Superior temporal gyrus (tissue), 1 donor: ENCODE results near the gene TSPEAR.

Experiments used
- DNase-seq: peaks from one replicate; pipeline ENCODE4 v3.0.0-alpha.2; 2016; ENCODE audit errors: extremely low spot score

Gene TSPEAR

GRCh38 chr21:44466351-44466954, 244.9 kb downstream of the TSPEAR start:
- DNase-seq, result no peak

DNA sequence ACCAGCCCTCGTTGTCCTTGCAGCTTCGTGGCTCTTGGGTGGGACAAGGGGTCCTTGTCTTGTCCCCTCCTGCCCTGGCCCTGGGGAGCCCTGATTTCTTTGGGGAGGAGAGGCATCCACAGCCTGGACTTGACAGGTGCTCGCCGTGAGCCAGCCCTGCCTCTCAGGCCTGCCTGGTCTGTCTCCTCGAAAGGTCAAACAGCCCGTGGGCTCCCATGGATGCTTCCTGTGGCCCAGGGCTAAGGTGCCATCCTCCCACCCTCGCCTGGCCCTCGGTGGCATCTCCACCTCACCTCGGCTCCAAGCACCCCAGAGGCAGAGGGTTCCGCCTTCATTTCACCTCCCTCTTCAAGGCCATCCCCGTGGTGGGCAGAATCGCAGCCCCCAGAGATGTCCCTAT, 247.0 kb downstream of the TSPEAR start:
- DNase-seq, result no peak

- no peak for DNase-seq
These were observed 247.6 kb downstream of the TSPEAR start for GRCh38 chr21:44463724-44464123.

GRCh38 chr21:44462834-44463200, 248.6 kb downstream of the TSPEAR start:
- no peak for DNase-seq

GRCh38 chr21:44462086-44462833, 249.1 kb downstream of the TSPEAR start:
- no peak for DNase-seq

DNA sequence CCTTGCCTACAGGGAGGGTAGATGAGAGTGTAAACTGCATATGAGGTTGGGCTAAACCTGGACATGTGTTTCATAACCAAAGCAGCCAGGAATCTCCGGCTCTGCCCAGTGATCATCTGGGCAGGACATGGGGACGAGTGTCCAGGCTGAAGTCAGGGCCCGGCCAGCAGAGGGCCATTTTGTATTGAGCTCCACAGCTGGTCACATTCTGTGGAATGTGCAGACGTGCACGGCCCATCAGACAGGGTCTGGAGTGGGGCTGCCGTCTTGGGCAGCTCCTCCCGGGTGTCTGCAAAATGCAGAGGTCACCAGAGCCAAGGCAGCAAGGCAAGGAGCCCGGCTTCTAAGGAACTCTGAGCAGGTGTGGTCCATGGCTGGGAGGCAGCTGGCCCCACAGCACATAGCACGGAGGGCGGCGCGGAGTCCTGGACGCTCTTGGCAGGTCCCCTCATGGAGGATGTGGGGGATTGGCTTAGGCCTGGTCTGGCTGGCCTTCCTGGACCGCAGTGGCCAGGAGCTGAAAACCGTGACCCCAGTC, 249.8 kb downstream of the TSPEAR start:
- DNase-seq, result no peak

DNA sequence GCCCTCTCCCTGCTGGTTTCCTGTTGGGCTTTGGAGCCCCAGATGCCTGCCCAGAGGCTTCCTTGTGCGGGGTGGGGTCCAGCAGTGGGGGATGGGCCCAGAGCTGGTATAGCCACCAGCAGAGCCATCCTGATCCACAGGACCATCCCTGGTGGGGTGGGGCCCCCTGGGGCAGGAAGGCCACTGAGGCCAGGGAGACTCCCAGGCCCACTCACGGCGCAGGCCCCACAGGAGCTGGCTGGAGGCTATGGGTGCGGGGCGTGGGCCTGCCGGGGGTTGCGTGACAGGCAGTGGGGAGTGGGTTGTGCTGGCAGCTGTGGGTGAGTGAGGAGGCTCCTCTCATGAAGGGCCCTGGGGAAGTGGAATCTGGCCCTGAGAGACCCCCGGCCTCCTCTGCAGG, 250.4 kb downstream of the TSPEAR start:
- no peak for DNase-seq

DNA sequence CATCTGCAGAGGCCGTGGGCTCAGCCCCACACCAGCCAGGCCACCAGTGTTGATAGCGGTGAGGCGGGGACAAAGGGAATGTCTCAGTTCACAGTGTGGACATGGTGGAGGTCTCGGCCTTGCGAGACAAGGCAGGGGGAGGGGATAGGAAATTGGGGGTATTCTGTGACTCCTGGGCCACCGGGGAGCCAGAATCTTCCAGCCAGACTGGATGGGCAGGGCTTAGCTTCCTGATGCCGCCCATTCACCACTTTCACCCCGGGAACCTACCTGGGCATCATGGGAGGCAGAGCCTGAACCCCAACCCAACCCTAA, 251.0 kb downstream of the TSPEAR start:
- DNase-seq, result no peak

DNA sequence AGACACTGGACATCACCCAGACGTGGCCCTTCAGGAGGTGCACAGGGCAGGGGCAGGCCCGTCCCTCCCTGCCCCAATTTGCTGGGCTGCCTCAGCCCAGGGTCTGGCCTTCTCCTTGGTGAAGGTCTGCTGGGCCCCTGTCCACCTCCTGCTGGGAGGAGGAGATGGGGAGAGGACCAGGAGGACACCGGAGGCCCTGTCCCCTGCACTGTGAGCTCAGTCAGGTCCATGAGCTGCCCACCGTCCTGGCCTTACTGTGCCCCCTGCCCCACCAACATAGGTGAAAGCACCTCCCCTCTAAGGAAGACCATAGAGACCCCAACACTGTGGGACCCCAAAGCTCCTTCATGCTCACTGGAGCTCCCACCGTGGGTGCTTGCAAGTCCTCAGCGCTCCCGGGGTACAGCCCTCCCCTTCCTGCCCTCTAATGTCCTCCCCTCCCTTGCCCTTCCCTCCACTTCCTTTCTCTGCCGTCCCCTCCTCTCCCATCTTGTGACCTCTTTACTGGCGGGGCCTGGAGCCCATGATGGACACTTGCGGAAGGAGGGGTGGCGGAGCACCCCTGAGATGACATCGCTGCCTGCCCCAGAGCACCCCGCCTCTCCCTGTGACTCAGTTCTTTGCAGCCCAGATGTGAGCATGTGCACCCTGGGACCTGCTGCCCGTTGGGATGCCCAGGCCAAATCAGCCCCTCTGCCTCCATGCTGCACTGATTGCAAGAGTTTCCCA, 251.5 kb downstream of the TSPEAR start:
- no peak for DNase-seq

GRCh38 chr21:44458971-44459711, 252.2 kb downstream of the TSPEAR start:
- DNase-seq, result no peak

GRCh38 chr21:44456915-44457736, 254.2 kb downstream of the TSPEAR start:
- DNase-seq, result no peak

GRCh38 chr21:44456214-44456914, 255.0 kb downstream of the TSPEAR start:
- DNase-seq, result no peak

DNA sequence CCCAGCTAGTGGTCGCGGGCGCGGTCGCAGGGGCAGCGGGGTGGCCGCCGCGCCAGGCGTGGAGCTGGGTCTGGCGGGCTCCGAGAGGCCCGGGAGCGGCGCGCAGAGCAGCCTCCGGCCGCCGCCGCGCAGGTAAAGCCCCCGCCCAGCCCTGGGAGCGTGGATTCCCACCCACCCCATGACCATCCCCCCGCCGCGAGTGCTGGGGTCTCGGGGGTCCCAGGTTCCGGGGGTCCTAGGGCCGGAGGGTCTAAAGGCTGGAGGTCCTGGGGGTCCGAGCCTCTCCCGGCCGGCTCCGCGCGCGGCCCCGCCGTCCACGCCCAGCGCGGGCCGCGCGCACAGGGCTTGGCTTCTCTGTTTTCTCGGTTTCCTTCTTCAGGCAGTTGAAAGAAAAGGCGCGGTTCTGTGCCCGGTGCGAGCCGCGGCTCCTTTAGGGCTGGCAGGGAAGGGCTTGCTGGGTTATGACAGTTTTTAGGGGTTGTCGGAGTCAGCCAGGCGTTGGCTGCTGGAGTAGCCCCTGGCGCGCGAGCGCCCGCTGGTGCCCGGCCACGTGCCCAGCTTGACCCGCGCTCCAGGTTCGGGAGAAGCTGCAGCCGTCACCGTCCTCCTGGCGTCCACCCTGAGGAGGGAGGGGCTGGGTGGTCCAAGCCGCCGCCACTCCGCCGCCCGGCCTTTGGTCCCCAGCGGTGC, 255.7 kb downstream of the TSPEAR start:
- no peak for DNase-seq

GRCh38 chr21:44454747-44455523, 256.4 kb downstream of the TSPEAR start, which contains the start of gene LRRC3:
LRRC3 (plus strand) TSS chr21:44455510; CDS start chr21:44456645, 1,135 bp downstream.
- no peak for DNase-seq

DNA sequence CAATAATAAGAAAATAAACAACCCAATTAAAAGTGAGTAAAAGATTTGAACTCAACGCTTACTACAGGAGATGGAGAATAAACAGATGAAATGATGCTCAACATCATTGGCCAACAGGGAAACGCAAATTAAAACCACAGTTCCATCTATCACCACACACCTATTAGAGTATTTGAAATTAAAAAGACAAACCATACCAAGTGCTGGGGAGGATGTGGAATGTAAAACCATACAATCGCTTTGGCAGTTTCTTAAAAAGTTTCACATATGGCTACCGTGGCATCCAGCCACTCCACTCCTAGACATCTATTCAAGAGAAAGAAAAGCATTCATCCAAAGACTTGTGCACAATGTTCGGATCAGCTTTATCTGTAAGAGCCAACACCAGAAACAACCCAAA, 257.3 kb downstream of the TSPEAR start:
- no peak for DNase-seq

- DNase-seq, result no peak
These were observed 258.3 kb downstream of the TSPEAR start for GRCh38 chr21:44453120-44453519.

DNA sequence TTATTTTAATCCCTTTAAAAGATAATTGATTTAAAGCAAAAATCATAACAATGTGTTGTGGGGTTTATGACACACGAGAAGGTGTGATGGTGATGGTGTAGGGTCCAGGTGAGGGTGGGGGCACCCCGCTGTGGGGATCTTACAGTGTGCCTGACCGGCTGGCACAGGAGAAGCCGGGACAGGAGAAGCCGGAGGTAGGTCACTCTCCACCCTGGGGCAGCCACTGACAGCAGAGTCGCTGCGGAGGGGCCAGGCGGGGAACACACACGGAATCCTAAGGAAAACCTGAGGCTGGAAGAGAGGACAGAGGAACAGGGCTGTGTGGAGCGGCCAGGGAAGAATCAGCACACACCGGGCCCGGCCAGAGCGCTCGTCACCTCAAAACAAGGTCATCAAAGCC, 260.4 kb downstream of the TSPEAR start:
- no peak for DNase-seq

DNA sequence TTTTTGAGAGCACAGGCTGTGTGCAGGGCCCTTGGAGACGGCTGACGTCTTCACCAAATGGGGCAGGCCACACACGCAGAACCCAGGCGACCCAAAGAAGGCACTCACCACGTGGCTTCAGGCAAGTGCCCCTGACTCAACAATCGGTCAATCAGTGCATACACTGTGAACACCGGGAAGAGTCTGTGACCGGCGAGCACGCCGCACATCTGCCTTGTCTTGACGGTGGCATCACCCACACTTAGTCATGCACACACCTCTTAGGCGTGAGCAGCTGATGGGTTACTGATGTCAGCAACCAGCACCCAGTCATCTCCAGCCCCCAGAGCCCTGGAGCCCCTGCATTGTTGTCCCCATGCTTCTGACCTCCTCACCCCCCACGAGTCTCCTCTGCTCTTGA, 261.0 kb downstream of the TSPEAR start:
- DNase-seq, result no peak
